Esophagus muscularis mucosa (tissue), 3 donors: ENCODE measurements around the gene WDFY3.

Source experiments
- POLR2A ChIP-seq: fragments of 450-650 bp; IDR thresholded peaks from one replicate; pipeline ENCODE4 v1.6.1; 2017; ENCODE audit warnings: antibody characterized with exemption, moderate library complexity, mild to moderate bottlenecking, low read depth
- POLR2AphosphoS5 ChIP-seq, 2 donors: sonication (generic); formaldehyde crosslinking; IDR thresholded peaks; one replicate each; pipeline ENCODE4 v1.6.1; 2017; ENCODE audit warnings: antibody characterized with exemption in 2 of 2
- TF ChIP-seq, protein P1 (sequence below), 3 experiments: fragments of 200-600 bp in 2 of 3; fragments of 450-650 bp in 1 of 3; sonication (generic) in 2 of 3; IDR thresholded peaks; one replicate each; pipeline ENCODE4 v1.5.1; 2017 to 2019; ENCODE audit warnings: antibody characterized with exemption in 3 of 3, mild to moderate bottlenecking in 2 of 3, moderate library complexity in 1 of 3

DNA sequence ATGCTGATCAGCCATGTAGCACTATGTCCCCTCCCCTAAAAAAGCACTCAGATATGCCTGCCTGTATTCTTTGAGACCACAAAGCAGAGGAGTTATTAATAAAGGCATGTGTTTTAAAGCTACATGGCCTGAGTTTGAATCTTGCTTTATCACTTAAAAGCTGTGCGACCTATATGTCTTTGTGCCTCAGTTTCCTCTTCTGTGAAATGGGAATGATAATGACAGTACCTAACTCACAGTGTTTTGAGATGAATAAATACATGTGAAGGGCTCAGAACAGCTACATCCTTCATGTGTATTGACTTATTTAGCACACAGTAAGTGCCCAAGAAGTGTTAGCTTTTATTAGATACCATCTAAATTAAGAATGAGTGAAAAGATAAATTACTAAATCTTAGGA is 180.0 kb downstream of the WDFY3 start:
- TF ChIP-seq, protein P1, sequence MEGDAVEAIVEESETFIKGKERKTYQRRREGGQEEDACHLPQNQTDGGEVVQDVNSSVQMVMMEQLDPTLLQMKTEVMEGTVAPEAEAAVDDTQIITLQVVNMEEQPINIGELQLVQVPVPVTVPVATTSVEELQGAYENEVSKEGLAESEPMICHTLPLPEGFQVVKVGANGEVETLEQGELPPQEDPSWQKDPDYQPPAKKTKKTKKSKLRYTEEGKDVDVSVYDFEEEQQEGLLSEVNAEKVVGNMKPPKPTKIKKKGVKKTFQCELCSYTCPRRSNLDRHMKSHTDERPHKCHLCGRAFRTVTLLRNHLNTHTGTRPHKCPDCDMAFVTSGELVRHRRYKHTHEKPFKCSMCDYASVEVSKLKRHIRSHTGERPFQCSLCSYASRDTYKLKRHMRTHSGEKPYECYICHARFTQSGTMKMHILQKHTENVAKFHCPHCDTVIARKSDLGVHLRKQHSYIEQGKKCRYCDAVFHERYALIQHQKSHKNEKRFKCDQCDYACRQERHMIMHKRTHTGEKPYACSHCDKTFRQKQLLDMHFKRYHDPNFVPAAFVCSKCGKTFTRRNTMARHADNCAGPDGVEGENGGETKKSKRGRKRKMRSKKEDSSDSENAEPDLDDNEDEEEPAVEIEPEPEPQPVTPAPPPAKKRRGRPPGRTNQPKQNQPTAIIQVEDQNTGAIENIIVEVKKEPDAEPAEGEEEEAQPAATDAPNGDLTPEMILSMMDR (IDR thresholded peaks at IDR 0.05), result no peak
- no peak for TF ChIP-seq POLR2AphosphoS5 (IDR thresholded peaks at IDR 0.05)
- TF ChIP-seq POLR2A, result no peak
